Keratinocyte (primary cell): ENCODE results near the gene ELAVL1.

Source experiments
- CTCF ChIP-seq, 3 experiments: IDR thresholded peaks in 1 of 3; conservative IDR thresholded peaks in 1 of 3; optimal IDR thresholded peaks in 1 of 3; 2 replicates in 2 of 3; 3 replicates in 1 of 3; pipeline versions ENCODE3 to v1.5.1; 2011; ENCODE audit warnings: low read length in 3 of 3, mild to moderate bottlenecking in 3 of 3, moderate library complexity in 2 of 3, control low read depth in 1 of 3, inconsistent platforms in 1 of 3; ENCODE audit not compliant: insufficient read depth in 2 of 3; ENCODE audit errors: extremely low read depth in 1 of 3
- EZH2 ChIP-seq: IDR thresholded peaks from one replicate; pipeline ENCODE4 v1.6.1; 2012; ENCODE audit warnings: inconsistent platforms, mild to moderate bottlenecking, low read length, moderate library complexity

GRCh38 chr19:8004723-8005513, 523 bp downstream of the ELAVL1 start:
- no peak for TF ChIP-seq CTCF (optimal IDR thresholded peaks at IDR 0.05 in 1 of 3, IDR thresholded peaks at IDR 0.05 in 1 of 3, conservative IDR thresholded peaks at IDR 0.05 in 1 of 3; ENCODE audit: extremely low read depth in 1 of 3, insufficient read depth in 2 of 3, low read length in 3 of 3)
- no peak for TF ChIP-seq EZH2
